Measurements from ENCODE around the gene SREBF2.

- no peak for TF ChIP-seq CTCF (IDR thresholded peaks at IDR 0.05)
- TF ChIP-seq EZH2 (IDR thresholded peaks at IDR 0.05; ENCODE audit: borderline replicate concordance, insufficient read depth, low read depth, low read length, poor library complexity, severe bottlenecking), result no peak
Observed at GRCh38 chr22:41863472-41863871, 30.6 kb downstream of the SREBF2 start.
